Mucosa of gallbladder (tissue), 1 donor: Measurements from ENCODE around the gene SDS. TPM values are rescaled to one million over a fixed set of nuclear protein-coding genes. Genes with fewer than 3 reads are reported as not detected.

Experiments used
- DNase-seq: peaks from one replicate; pipeline ENCODE4 v3.0.0-alpha.2; 2020; ENCODE audit warnings: low spot score
- total RNA-seq: library from RNA; stranded (reverse); gene quantifications from one replicate; pipeline ENCODE4 v1.2.1, GENCODE V29; 2021
- donor health status: DM: no; HTN: no; CAD: no.

Gene SDS
- total RNA-seq, 1 donor from 2014 or later: 1.6 TPM

GRCh38 chr12:113348849-113349536 lies 54.7 kb downstream of the SDS start:
- no peak for DNase-seq

- DNase-seq: no peak
These were observed 55.8 kb downstream of the SDS start for GRCh38 chr12:113347892-113348291.

- no peak for DNase-seq
These were observed 56.6 kb downstream of the SDS start for GRCh38 chr12:113347107-113347506.

- no peak for DNase-seq
These were observed 57.3 kb downstream of the SDS start for GRCh38 chr12:113346353-113346752.

- DNase-seq: no peak
These were observed 58.4 kb downstream of the SDS start for GRCh38 chr12:113345318-113345717.

Other genes with a start within 250 kb of the SDS start
- gene DDX54, start 218.4 kb downstream of the SDS start, total RNA-seq: 55.9 TPM
- gene RITA1, start 218.2 kb downstream of the SDS start, total RNA-seq: 21.5 TPM
- 97.1 TPM for gene TPCN1, start 182.4 kb downstream of the SDS start, total RNA-seq
- gene SLC8B1, start 68.8 kb downstream of the SDS start, total RNA-seq: 36.6 TPM
- 39.5 TPM for gene PLBD2, start 45.3 kb downstream of the SDS start, total RNA-seq
- gene SDSL, start 18.5 kb upstream of the SDS start, total RNA-seq: 23.2 TPM
- not detected for gene LHX5, start 68.0 kb upstream of the SDS start, total RNA-seq